Measurements from ENCODE around the gene DHX35. TPM values are rescaled to one million over a fixed set of nuclear protein-coding genes. Genes with fewer than 3 reads are reported as not detected.

DHX35 gene
- total and polyA plus RNA-seq, 10 of the 15 experiments (the other 5 are each of a cell fraction or from before 2014, with no cell fraction given) = 4.3 to 21.6 (median 14.9) TPM

DNA sequence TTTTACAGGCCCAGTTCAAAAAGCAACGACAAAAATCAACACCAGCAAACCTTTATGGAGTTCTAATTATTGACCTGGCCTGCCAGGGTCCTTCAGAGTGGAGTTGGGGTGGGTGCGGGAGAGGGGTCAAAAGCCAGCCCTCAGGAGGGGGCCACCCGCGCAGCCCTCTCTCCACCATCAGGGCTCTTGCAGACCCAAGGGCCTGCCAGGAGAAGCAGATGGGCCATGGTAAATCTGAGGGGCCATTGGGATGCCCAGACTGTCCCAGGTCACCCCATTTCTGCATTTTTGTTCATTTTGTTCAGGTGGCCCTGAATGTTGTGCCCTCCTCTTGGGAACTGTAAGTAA, 88.4 kb downstream of the DHX35 start:
- H3K9ac ChIP-seq (ENCODE audit: control insufficient read depth, insufficient read depth, low read length) = no peak overlapping the region; the same call in 1 of the 2 replicates
- no peaks in the 10 kb centered on the region for H3K9me3 ChIP-seq (replicated peaks; ENCODE audit: control insufficient read depth, insufficient read depth, low read length)
- 49% methylated on average over 4 of the region's 4 CpGs for WGBS (ENCODE audit: insufficient coverage, insufficient replicate concordance, low lambda C conversion rate, missing lambda C conversion rate)
- CTCF ChIA-PET = interaction anchor here (0.6 to 8.4 kb wide), 27 partner anchors 9 to 1913 kb away, joined by 3 to 182 read pairs (median 6); partner anchors contain the start of genes DHX35 and FAM83D
- no peaks in the 10 kb centered on the region for H4K20me1 ChIP-seq (ENCODE audit: control insufficient read depth, insufficient read depth)
- H3K27me3 ChIP-seq (replicated peaks in 1 of 2; ENCODE audit: control insufficient read depth in 2 of 2, insufficient read depth in 2 of 2, low read length in 1 of 2) = no peaks in the 10 kb centered on the region
- peaks cover 4% of the 10 kb centered on the region; the same call in 1 of the 2 replicates for H3K4me1 ChIP-seq (ENCODE audit: control insufficient read depth, insufficient read depth, low read length)
- POLR2A ChIA-PET = interaction anchor here (0.7 kb wide), 1 partner anchor 118 kb away, joined by 3 read pairs; no protein-coding TSS in a partner anchor
- ATAC-seq (no peak), FAIRE-seq (no peak), DNase-seq (ENCODE audit: low read depth, low spot score) (no peak)
- H3K27ac ChIP-seq (ENCODE audit: control insufficient read depth, insufficient read depth) = no peak overlapping the region
- BruUV-seq (replicated peaks) = no TSS peak
- RAD21 ChIA-PET (ENCODE audit: unreplicated experiment) = interaction anchor here (0.6 to 7.6 kb wide), 12 partner anchors 26 to 823 kb away, joined by 3 to 91 read pairs (median 8); partner anchors contain the start of genes DHX35 and FAM83D
- no peaks in the 10 kb centered on the region for H3K36me3 ChIP-seq (ENCODE audit: control insufficient read depth in 2 of 2, insufficient read depth in 2 of 2, low read length in 1 of 2)
- no peak for TF ChIP-seq EP300 (IDR thresholded peaks at IDR 0.05; ENCODE audit: borderline replicate concordance in 1 of 2, control insufficient read depth in 1 of 2, low read depth in 2 of 2, low read length in 2 of 2)
- TF ChIP-seq, protein P1, sequence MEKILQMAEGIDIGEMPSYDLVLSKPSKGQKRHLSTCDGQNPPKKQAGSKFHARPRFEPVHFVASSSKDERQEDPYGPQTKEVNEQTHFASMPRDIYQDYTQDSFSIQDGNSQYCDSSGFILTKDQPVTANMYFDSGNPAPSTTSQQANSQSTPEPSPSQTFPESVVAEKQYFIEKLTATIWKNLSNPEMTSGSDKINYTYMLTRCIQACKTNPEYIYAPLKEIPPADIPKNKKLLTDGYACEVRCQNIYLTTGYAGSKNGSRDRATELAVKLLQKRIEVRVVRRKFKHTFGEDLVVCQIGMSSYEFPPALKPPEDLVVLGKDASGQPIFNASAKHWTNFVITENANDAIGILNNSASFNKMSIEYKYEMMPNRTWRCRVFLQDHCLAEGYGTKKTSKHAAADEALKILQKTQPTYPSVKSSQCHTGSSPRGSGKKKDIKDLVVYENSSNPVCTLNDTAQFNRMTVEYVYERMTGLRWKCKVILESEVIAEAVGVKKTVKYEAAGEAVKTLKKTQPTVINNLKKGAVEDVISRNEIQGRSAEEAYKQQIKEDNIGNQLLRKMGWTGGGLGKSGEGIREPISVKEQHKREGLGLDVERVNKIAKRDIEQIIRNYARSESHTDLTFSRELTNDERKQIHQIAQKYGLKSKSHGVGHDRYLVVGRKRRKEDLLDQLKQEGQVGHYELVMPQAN (conservative IDR thresholded peaks at IDR 0.05) = no peak
- in situ Hi-C loops (cut with MboI) = no loop called here
- peak overlapping the region; percentile 84 for H3K4me2 ChIP-seq (ENCODE audit: control insufficient read depth, insufficient read depth)
- intact Hi-C loops (cut with micrococcal nuclease; ENCODE audit: unreplicated experiment) = loop anchor here (1.0 kb wide), 1 partner anchor 31 kb away; no protein-coding TSS in a partner anchor
- peak overlapping the region; percentile 97 for H2AFZ ChIP-seq (ENCODE audit: control insufficient read depth, low read depth, low read length)
- SMC1A ChIA-PET (ENCODE audit: uncharacterized antibody, unreplicated experiment) = interaction anchor here (1.1 to 6.9 kb wide), 7 partner anchors 16 to 215 kb away, joined by 3 to 61 read pairs (median 3); partner anchors contain the start of gene FAM83D
- peak overlapping the region; percentile 75 for H3K4me3 ChIP-seq
- H3K79me2 ChIP-seq (ENCODE audit: control insufficient read depth, insufficient read depth, low read length) = no peaks in the 10 kb centered on the region

DNA sequence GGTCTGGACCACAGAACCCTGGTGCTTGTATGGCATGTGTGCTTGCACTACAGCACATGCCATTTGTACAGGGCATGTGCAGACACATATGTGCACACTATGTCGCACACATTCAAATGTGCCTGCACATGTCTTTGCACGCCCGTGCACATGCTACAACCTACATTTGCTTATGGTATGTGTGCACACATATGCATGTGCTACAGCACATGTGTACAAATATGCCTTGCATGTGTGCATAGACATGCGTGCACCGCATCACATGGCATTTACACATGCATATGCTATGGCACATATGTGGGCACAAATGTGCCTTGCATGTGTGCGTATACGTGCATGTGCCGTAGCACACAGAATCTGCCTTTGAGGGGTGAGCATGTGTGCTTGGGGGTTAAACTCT, 90.5 kb downstream of the DHX35 start:
- H3K27me3 ChIP-seq (replicated peaks in 1 of 2; ENCODE audit: control insufficient read depth in 2 of 2, insufficient read depth in 2 of 2, low read length in 1 of 2) = no peaks in the 10 kb centered on the region
- CTCF ChIA-PET = interaction anchor here (5.2 to 6.4 kb wide), 2 partner anchors 29 to 55 kb away, joined by 70 to 152 read pairs; no protein-coding TSS in a partner anchor
- TF ChIP-seq NFYB (IDR thresholded peaks at IDR 0.05; ENCODE audit: insufficient read depth, low read depth, low read length) (no peak), TAF1 (IDR thresholded peaks at IDR 0.05; ENCODE audit: borderline replicate concordance, low read depth, low read length) (no peak), MEF2A (IDR thresholded peaks at IDR 0.05; ENCODE audit: insufficient read depth, low read depth, low read length) (no peak), SMAD5 (IDR thresholded peaks at IDR 0.05; ENCODE audit: low read depth) (no peak), SREBF1 (IDR thresholded peaks at IDR 0.05; ENCODE audit: low read length) (no peak), EZH2 (IDR thresholded peaks at IDR 0.05; ENCODE audit: borderline replicate concordance, control insufficient read depth, low read depth, low read length) (no peak), JUNB (IDR thresholded peaks at IDR 0.05) (no peak), TCF12 (IDR thresholded peaks at IDR 0.05; ENCODE audit: low read depth, low read length) (no peak), MTA3 (IDR thresholded peaks at IDR 0.05; ENCODE audit: borderline replicate concordance, low read length) (no peak), STAT1 (conservative IDR thresholded peaks at IDR 0.05) (no peak), TBL1XR1 (IDR thresholded peaks at IDR 0.05; ENCODE audit: low read depth, low read length) (no peak), MXI1 (IDR thresholded peaks at IDR 0.05; ENCODE audit: low read depth, low read length) (no peak), NR2F1 (conservative IDR thresholded peaks at IDR 0.05) (no peak), ZNF24 (IDR thresholded peaks at IDR 0.05) (no peak)
- TF ChIP-seq, protein P2, sequence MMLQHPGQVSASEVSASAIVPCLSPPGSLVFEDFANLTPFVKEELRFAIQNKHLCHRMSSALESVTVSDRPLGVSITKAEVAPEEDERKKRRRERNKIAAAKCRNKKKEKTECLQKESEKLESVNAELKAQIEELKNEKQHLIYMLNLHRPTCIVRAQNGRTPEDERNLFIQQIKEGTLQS (IDR thresholded peaks at IDR 0.05; ENCODE audit: borderline replicate concordance, extremely low read depth, low read depth, low read length) = no peak

More for the DNA sequence above, 90.5 kb downstream of the DHX35 start:
- H3K4me1 ChIP-seq (ENCODE audit: control insufficient read depth, insufficient read depth, low read length) = peaks cover 4% of the 10 kb centered on the region; the same call in 1 of the 2 replicates
- no peaks in the 10 kb centered on the region for H3K79me2 ChIP-seq (ENCODE audit: control insufficient read depth, insufficient read depth, low read length)
- no peaks in the 10 kb centered on the region for H4K20me1 ChIP-seq (ENCODE audit: control insufficient read depth, insufficient read depth)
- 95% methylated on average over 8 of the region's 8 CpGs for WGBS (ENCODE audit: insufficient coverage, insufficient replicate concordance, low lambda C conversion rate, missing lambda C conversion rate)
- no peak overlapping the region for H3K9ac ChIP-seq (ENCODE audit: control insufficient read depth, insufficient read depth, low read length)
- ATAC-seq = no peak
- no peak overlapping the region for H3K4me3 ChIP-seq
- H2AFZ ChIP-seq (ENCODE audit: control insufficient read depth, low read depth, low read length) = no peak overlapping the region
- no peaks in the 10 kb centered on the region for H3K36me3 ChIP-seq (ENCODE audit: control insufficient read depth in 2 of 2, insufficient read depth in 2 of 2, low read length in 1 of 2)
- in situ Hi-C loops (cut with MboI) = no loop called here
- BruUV-seq (replicated peaks) = no TSS peak
- ChIA-PET RAD21 (ENCODE audit: unreplicated experiment) (no interaction called here), POLR2A (no interaction called here), SMC1A (ENCODE audit: uncharacterized antibody, unreplicated experiment) (no interaction called here)
- no peak for FAIRE-seq
- intact Hi-C loops (cut with micrococcal nuclease; ENCODE audit: unreplicated experiment) = no loop called here
- DNase-seq (ENCODE audit: low read depth, low spot score) = no peak
- no peaks in the 10 kb centered on the region for H3K9me3 ChIP-seq (replicated peaks; ENCODE audit: control insufficient read depth, insufficient read depth, low read length)
- no peak overlapping the region for H3K27ac ChIP-seq (ENCODE audit: control insufficient read depth, insufficient read depth)
- H3K4me2 ChIP-seq (ENCODE audit: control insufficient read depth, insufficient read depth) = no peak overlapping the region
